CD8-positive, alpha-beta memory T cell (primary cell): ENCODE results near the gene DGKB. TPM values are rescaled to one million over a fixed set of nuclear protein-coding genes. Genes with fewer than 3 reads are reported as not detected.

ENCODE experiments used
- CTCF ChIA-PET: fragments of 350-600 bp; sonication (Branson Sonifier 250); formaldehyde crosslinking; loops from one replicate; lab custom pipeline; 2021; ENCODE audit warnings: antibody characterized with exemption; lab: Charles Lee
- POLR2A ChIA-PET: fragments of 350-600 bp; sonication (Branson Sonifier 250); formaldehyde crosslinking; loops from one replicate; lab custom pipeline; 2021; ENCODE audit warnings: antibody characterized with exemption; lab: Charles Lee
- DNase-seq, 5 donors: peaks; one replicate each; pipeline versions ENCODE4 v3.0.0 to v3.0.0-alpha.2; 2020 to 2022; ENCODE audit warnings: mixed read lengths in 1 of 5
- H3K27ac ChIP-seq: one replicate; pipeline ENCODE4 v1.7.0; 2013; ENCODE audit warnings: low read depth, mild to moderate bottlenecking, low read length, moderate library complexity
- H3K27me3 ChIP-seq: 2 replicates; pipeline ENCODE4 v1.7.0; 2013; ENCODE audit warnings: low read length, mild to moderate bottlenecking; ENCODE audit not compliant: insufficient read depth, poor library complexity, severe bottlenecking
- H3K36me3 ChIP-seq: 2 replicates; pipeline ENCODE4 v1.7.0; 2013; ENCODE audit warnings: mild to moderate bottlenecking, low read length, moderate library complexity; ENCODE audit not compliant: insufficient read depth
- H3K4me1 ChIP-seq: 2 replicates; pipeline ENCODE4 v1.7.0; 2013; ENCODE audit warnings: mild to moderate bottlenecking, low read length, moderate library complexity; ENCODE audit not compliant: insufficient read depth
- H3K4me3 ChIP-seq: 2 replicates; pipeline ENCODE4 v1.7.0; 2013; ENCODE audit warnings: mild to moderate bottlenecking, low read length
- H3K9me3 ChIP-seq: 2 replicates; pipeline ENCODE4 v1.7.0; 2013; ENCODE audit warnings: mild to moderate bottlenecking, low read length
- H3K27ac Mint-ChIP-seq, 8 donors: one replicate each; pipeline ENCODE4 v1.8.0; 2020 to 2021; ENCODE audit warnings: mixed read lengths in 8 of 8, mild to moderate bottlenecking in 6 of 8, inconsistent platforms in 3 of 8, moderate library complexity in 3 of 8
- H3K27me3 Mint-ChIP-seq, 2 donors: one replicate each; pipeline ENCODE4 v1.8.0; 2020 to 2021; ENCODE audit warnings: mixed read lengths in 2 of 2, mild to moderate bottlenecking in 1 of 2, moderate library complexity in 1 of 2
- H3K36me3 Mint-ChIP-seq, 3 donors: one replicate each; pipeline ENCODE4 v1.8.0; 2020 to 2021; ENCODE audit warnings: mixed read lengths in 3 of 3, inconsistent platforms in 1 of 3, mild to moderate bottlenecking in 1 of 3
- H3K4me1 Mint-ChIP-seq, 3 donors: one replicate each; pipeline ENCODE4 v1.8.0; 2020 to 2021; ENCODE audit warnings: mixed read lengths in 3 of 3, inconsistent platforms in 1 of 3, mild to moderate bottlenecking in 1 of 3
- H3K4me3 Mint-ChIP-seq, 7 donors: one replicate each; pipeline ENCODE4 v1.8.0; 2020 to 2021; ENCODE audit warnings: mixed read lengths in 7 of 7, mild to moderate bottlenecking in 6 of 7, moderate library complexity in 4 of 7, inconsistent platforms in 2 of 7
- H3K9me3 Mint-ChIP-seq, 5 donors: one replicate each; pipeline ENCODE4 v1.8.0; 2020 to 2022; ENCODE audit warnings: mixed read lengths in 5 of 5, mild to moderate bottlenecking in 3 of 5, moderate library complexity in 2 of 5, inconsistent platforms in 1 of 5
- polyA plus RNA-seq: library from polyadenylated mRNA; unstranded; fragments of 300-500 nt; fragmentation: Illumina TruSeq; gene quantifications from one replicate; pipeline ENCODE4 v1.2.3, GENCODE V29; 2021
- total RNA-seq, 2 experiments: library from RNA; stranded (reverse); gene quantifications; one replicate each; pipeline ENCODE4 v1.2.3, GENCODE V29; 2021

Gene DGKB
- not detected for total RNA-seq
- polyA plus RNA-seq, result not detected

GRCh38 chr7:14902589-14903067 lies at the start of gene DGKB:
TSS of gene DGKB (minus strand) at chr7:14902751.
- CTCF ChIA-PET, result no interaction called here
- no peak within 1 kb of the TSS for H3K27ac ChIP-seq
- Mint-ChIP-seq H3K27me3 (no peaks in the 10 kb centered on the region), H3K27ac (no peak within 1 kb of the TSS), H3K36me3 (no peaks in the 10 kb centered on the region), H3K4me3 (no peak within 1 kb of the TSS), H3K9me3 (peaks cover 0 to 12% (median 0%) of the 10 kb centered on the region in 5 donors), H3K4me1 (no peaks in the 10 kb centered on the region)
- no peak within 1 kb of the TSS for H3K4me3 ChIP-seq
- no peaks in the 10 kb centered on the region for H3K4me1 ChIP-seq
- POLR2A ChIA-PET, result no interaction called here
- no peaks in the 10 kb centered on the region for H3K9me3 ChIP-seq
- DNase-seq, result no peak
- no peaks in the 10 kb centered on the region for H3K36me3 ChIP-seq
- no peaks in the 10 kb centered on the region for H3K27me3 ChIP-seq

- Histone ChIP-seq H3K27me3 (no peaks in the 10 kb centered on the region), H3K36me3 (no peaks in the 10 kb centered on the region), H3K4me1 (no peaks in the 10 kb centered on the region), H3K27ac (no peak overlapping the region), H3K9me3 (no peaks in the 10 kb centered on the region), H3K4me3 (no peak overlapping the region)
- H3K36me3 Mint-ChIP-seq, result no peaks in the 10 kb centered on the region
- H3K27me3 Mint-ChIP-seq, result no peaks in the 10 kb centered on the region
- ChIA-PET POLR2A (no interaction called here), CTCF (interaction anchor here (1.0 kb wide), 1 partner anchor 8 kb away, joined by 3 read pairs; no protein-coding TSS in a partner anchor)
- no peaks in the 10 kb centered on the region for H3K4me1 Mint-ChIP-seq
- no peak overlapping the region for H3K4me3 Mint-ChIP-seq
- H3K9me3 Mint-ChIP-seq, result peaks cover 0 to 5% (median 3%) of the 10 kb centered on the region in 5 donors
- no peak overlapping the region for H3K27ac Mint-ChIP-seq
- no peak for DNase-seq
These were observed 47.5 kb upstream of the DGKB start for GRCh38 chr7:14950013-14950412.

- CTCF ChIA-PET, result no interaction called here
- H3K9me3 Mint-ChIP-seq, result peaks cover 0 to 11% (median 0%) of the 10 kb centered on the region in 5 donors
- no peak for DNase-seq
- no peak overlapping the region for H3K4me3 ChIP-seq
- H3K9me3 ChIP-seq, result no peaks in the 10 kb centered on the region
- H3K4me1 ChIP-seq, result no peaks in the 10 kb centered on the region
- no peaks in the 10 kb centered on the region for H3K27me3 ChIP-seq
- no peaks in the 10 kb centered on the region for H3K36me3 Mint-ChIP-seq
- H3K27ac ChIP-seq, result no peak overlapping the region
- no peaks in the 10 kb centered on the region for H3K4me1 Mint-ChIP-seq
- no peak overlapping the region for H3K27ac Mint-ChIP-seq
- no peaks in the 10 kb centered on the region for H3K27me3 Mint-ChIP-seq
- H3K4me3 Mint-ChIP-seq, result no peak overlapping the region
- no peaks in the 10 kb centered on the region for H3K36me3 ChIP-seq
- POLR2A ChIA-PET, result no interaction called here
These were observed 35.6 kb upstream of the DGKB start for GRCh38 chr7:14938181-14938580.

GRCh38 chr7:14937581-14937980 lies 35.0 kb upstream of the DGKB start:
- CTCF ChIA-PET, result no interaction called here
- Histone ChIP-seq H3K27me3 (no peaks in the 10 kb centered on the region), H3K27ac (no peak overlapping the region), H3K4me1 (no peaks in the 10 kb centered on the region), H3K9me3 (no peaks in the 10 kb centered on the region), H3K4me3 (no peak overlapping the region), H3K36me3 (no peaks in the 10 kb centered on the region)
- POLR2A ChIA-PET, result no interaction called here
- Mint-ChIP-seq H3K27me3 (no peaks in the 10 kb centered on the region), H3K36me3 (no peaks in the 10 kb centered on the region), H3K4me3 (no peak overlapping the region), H3K4me1 (no peaks in the 10 kb centered on the region), H3K27ac (no peak overlapping the region), H3K9me3 (peaks cover 0 to 11% (median 0%) of the 10 kb centered on the region in 5 donors)
- no peak for DNase-seq

- no peak for DNase-seq
- Mint-ChIP-seq H3K4me1 (no peaks in the 10 kb centered on the region), H3K27ac (no peak overlapping the region), H3K27me3 (no peaks in the 10 kb centered on the region), H3K9me3 (peaks cover 0 to 11% (median 3%) of the 10 kb centered on the region in 5 donors), H3K36me3 (no peaks in the 10 kb centered on the region), H3K4me3 (no peak overlapping the region)
- Histone ChIP-seq H3K4me3 (no peak overlapping the region), H3K36me3 (no peaks in the 10 kb centered on the region), H3K27me3 (no peaks in the 10 kb centered on the region), H3K9me3 (no peaks in the 10 kb centered on the region), H3K4me1 (no peaks in the 10 kb centered on the region), H3K27ac (no peak overlapping the region)
- POLR2A ChIA-PET, result no interaction called here
- CTCF ChIA-PET, result no interaction called here
These were observed 34.0 kb upstream of the DGKB start for GRCh38 chr7:14936554-14936953.

GRCh38 chr7:14934839-14935238 lies 32.3 kb upstream of the DGKB start:
- H3K4me3 ChIP-seq, result no peak overlapping the region
- no peak for DNase-seq
- Mint-ChIP-seq H3K4me1 (no peaks in the 10 kb centered on the region), H3K27me3 (no peaks in the 10 kb centered on the region), H3K9me3 (peaks cover 0 to 11% (median 6%) of the 10 kb centered on the region in 5 donors), H3K27ac (no peak overlapping the region), H3K4me3 (no peak overlapping the region), H3K36me3 (no peaks in the 10 kb centered on the region)
- H3K27me3 ChIP-seq, result no peaks in the 10 kb centered on the region
- H3K9me3 ChIP-seq, result no peaks in the 10 kb centered on the region
- no peaks in the 10 kb centered on the region for H3K36me3 ChIP-seq
- H3K27ac ChIP-seq, result no peak overlapping the region
- H3K4me1 ChIP-seq, result no peaks in the 10 kb centered on the region
- POLR2A ChIA-PET, result no interaction called here
- CTCF ChIA-PET, result no interaction called here

GRCh38 chr7:14931511-14932215 lies 29.1 kb upstream of the DGKB start:
- Mint-ChIP-seq H3K4me1 (no peaks in the 10 kb centered on the region), H3K27ac (peak overlapping the region in 1 of 8 donors; percentile 2), H3K9me3 (peaks cover 0 to 9% (median 5%) of the 10 kb centered on the region in 5 donors), H3K4me3 (no peak overlapping the region), H3K27me3 (no peaks in the 10 kb centered on the region), H3K36me3 (no peaks in the 10 kb centered on the region)
- CTCF ChIA-PET, result no interaction called here
- POLR2A ChIA-PET, result no interaction called here
- Histone ChIP-seq H3K27me3 (no peaks in the 10 kb centered on the region), H3K9me3 (no peaks in the 10 kb centered on the region), H3K4me3 (no peak overlapping the region), H3K4me1 (no peaks in the 10 kb centered on the region), H3K36me3 (no peaks in the 10 kb centered on the region), H3K27ac (no peak overlapping the region)
- DNase-seq, result no peak

- CTCF ChIA-PET, result no interaction called here
- no peak overlapping the region for H3K27ac ChIP-seq
These were observed 21.8 kb upstream of the DGKB start for GRCh38 chr7:14924398-14924797.

More at GRCh38 chr7:14924398-14924797, 21.8 kb upstream of the DGKB start:
- H3K4me3 ChIP-seq, result no peak overlapping the region
- Mint-ChIP-seq H3K27ac (no peak overlapping the region), H3K9me3 (peaks cover 0 to 12% (median 2%) of the 10 kb centered on the region in 5 donors), H3K4me3 (no peak overlapping the region), H3K27me3 (no peaks in the 10 kb centered on the region), H3K4me1 (no peaks in the 10 kb centered on the region), H3K36me3 (no peaks in the 10 kb centered on the region)
- H3K4me1 ChIP-seq, result no peaks in the 10 kb centered on the region
- no peaks in the 10 kb centered on the region for H3K27me3 ChIP-seq
- H3K9me3 ChIP-seq, result no peaks in the 10 kb centered on the region
- POLR2A ChIA-PET, result no interaction called here
- no peak for DNase-seq
- no peaks in the 10 kb centered on the region for H3K36me3 ChIP-seq
